Karpas-422 (cell line): ENCODE data around the gene NIPA2. TPM values are rescaled to one million over a fixed set of nuclear protein-coding genes. Genes with fewer than 3 reads are reported as not detected.
A peak's percentile ranks its signal among the peaks of the same experiment; 100 is the strongest.

Source experiments
- DNase-seq: peaks from one replicate; pipeline ENCODE4 v3.0.0-alpha.2; 2015
- H2AFZ ChIP-seq: fragments of 200-600 bp; sonication (generic); 2 replicates; pipeline ENCODE4 v1.6.1; 2014; ENCODE audit warnings: antibody characterized with exemption, low read length, mixed read lengths
- H3K27ac ChIP-seq: fragments of 200-600 bp; sonication (generic); 2 replicates; pipeline ENCODE4 v1.5.1; 2014; ENCODE audit warnings: mild to moderate bottlenecking, low read length, moderate library complexity
- H3K27me3 ChIP-seq: fragments of 200-600 bp; sonication (generic); 2 replicates; pipeline ENCODE4 v1.6.1; 2014; ENCODE audit warnings: low read length, mixed read lengths
- H3K36me3 ChIP-seq: fragments of 200-600 bp; sonication (generic); 2 replicates; pipeline ENCODE4 v1.6.1; 2014; ENCODE audit warnings: low read length, mixed read lengths; ENCODE audit not compliant: insufficient read depth
- H3K4me1 ChIP-seq: fragments of 200-600 bp; sonication (generic); 2 replicates; pipeline ENCODE4 v1.6.1; 2014; ENCODE audit warnings: mild to moderate bottlenecking, low read length, mixed read lengths
- H3K4me2 ChIP-seq: fragments of 200-600 bp; sonication (generic); 2 replicates; pipeline ENCODE4 v1.6.1; 2014; ENCODE audit warnings: low read length, low read depth, mild to moderate bottlenecking; ENCODE audit not compliant: poor library complexity, severe bottlenecking
- H3K4me3 ChIP-seq: fragments of 200-600 bp; sonication (generic); 2 replicates; pipeline ENCODE4 v1.5.1; 2014; ENCODE audit warnings: mild to moderate bottlenecking, antibody characterized with exemption, low read length, mixed read lengths
- H3K79me2 ChIP-seq: fragments of 200-600 bp; sonication (generic); 2 replicates; pipeline ENCODE4 v1.6.1; 2014; ENCODE audit warnings: mild to moderate bottlenecking, low read length, mixed read lengths
- H3K9ac ChIP-seq: fragments of 200-600 bp; sonication (generic); 2 replicates; pipeline ENCODE4 v1.6.0; 2014; ENCODE audit warnings: low read length
- H3K9me2 ChIP-seq: fragments of 200-600 bp; sonication (generic), shearing (Covaris generic); replicated peaks from 2 replicates; pipeline ENCODE4 v1.6.0; 2014; ENCODE audit warnings: mild to moderate bottlenecking, low read length, moderate library complexity; ENCODE audit not compliant: insufficient read depth
- H3K9me3 ChIP-seq: fragments of 300-700, 200-600 bp; sonication (generic); 2 replicates; pipeline ENCODE4 v1.6.1; 2014; ENCODE audit warnings: low read length, mixed read lengths
- H4K20me1 ChIP-seq: fragments of 200-600 bp; sonication (generic); 2 replicates; pipeline ENCODE4 v1.6.1; 2014; ENCODE audit warnings: mild to moderate bottlenecking, antibody characterized with exemption, low read length, low read depth; ENCODE audit not compliant: insufficient read depth
- total RNA-seq: library from RNA; depleted of rRNA; stranded (reverse); fragments of >200 nt; shearing (Covaris generic); gene quantifications from 2 replicates; pipeline ENCODE4 v1.2.3, GENCODE V29; 2014; ENCODE audit warnings: low replicate concordance

Gene NIPA2
- total RNA-seq, 1 experiment from 2014 or later = 76.7 TPM

DNA sequence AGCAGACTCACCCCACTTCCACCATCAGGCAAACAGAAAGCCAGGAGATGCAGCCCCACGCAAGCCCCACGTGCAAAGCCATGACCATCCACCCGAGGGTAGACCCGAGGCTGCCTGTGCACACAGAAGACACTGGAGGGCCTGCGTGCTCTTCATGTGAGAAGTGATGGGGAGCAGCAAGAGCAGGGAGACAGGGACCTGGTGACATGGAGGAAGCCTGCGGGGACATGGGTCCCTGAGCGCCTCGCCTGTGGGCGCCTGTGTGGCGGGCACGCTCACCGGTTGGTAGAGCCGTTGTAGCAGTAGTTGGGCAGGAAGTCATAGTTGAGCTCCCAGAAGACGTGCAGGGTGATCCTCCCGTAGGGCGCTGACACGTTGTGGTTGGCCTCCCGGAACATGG lies 65.0 kb downstream of the NIPA2 start:
- Histone ChIP-seq H3K4me1 (no peaks in the 10 kb centered on the region), H3K4me3 (no peak overlapping the region), H3K9me2 (no peaks in the 10 kb centered on the region), H3K36me3 (no peaks in the 10 kb centered on the region), H3K9ac (no peak overlapping the region), H4K20me1 (no peaks in the 10 kb centered on the region), H2AFZ (no peak overlapping the region), H3K79me2 (no peaks in the 10 kb centered on the region), H3K27me3 (no peaks in the 10 kb centered on the region), H3K27ac (no peak overlapping the region), H3K4me2 (no peak overlapping the region), H3K9me3 (no peaks in the 10 kb centered on the region)
- peak; percentile 50 for DNase-seq

- DNase-seq = no peak
- H4K20me1 ChIP-seq = no peaks in the 10 kb centered on the region
- no peaks in the 10 kb centered on the region for H3K9me2 ChIP-seq
- no peaks in the 10 kb centered on the region for H3K9me3 ChIP-seq
- H3K4me3 ChIP-seq = no peak overlapping the region
- H3K4me2 ChIP-seq = no peak overlapping the region
- H3K4me1 ChIP-seq = no peaks in the 10 kb centered on the region
- H2AFZ ChIP-seq = no peak overlapping the region
- H3K79me2 ChIP-seq = no peaks in the 10 kb centered on the region
- H3K36me3 ChIP-seq = no peaks in the 10 kb centered on the region
- H3K27me3 ChIP-seq = no peaks in the 10 kb centered on the region
- H3K9ac ChIP-seq = no peak overlapping the region
- no peak overlapping the region for H3K27ac ChIP-seq
These were observed 65.6 kb downstream of the NIPA2 start for GRCh38 chr15:22903961-22904534.

- Histone ChIP-seq H3K4me3 (no peak overlapping the region), H2AFZ (no peak overlapping the region), H3K9me3 (no peaks in the 10 kb centered on the region), H3K9ac (no peak overlapping the region), H3K4me1 (no peaks in the 10 kb centered on the region), H3K27me3 (no peaks in the 10 kb centered on the region), H3K79me2 (no peaks in the 10 kb centered on the region), H4K20me1 (no peaks in the 10 kb centered on the region), H3K9me2 (no peaks in the 10 kb centered on the region), H3K36me3 (no peaks in the 10 kb centered on the region), H3K4me2 (no peak overlapping the region), H3K27ac (no peak overlapping the region)
- no peak for DNase-seq
These were observed 66.3 kb downstream of the NIPA2 start for GRCh38 chr15:22904736-22905135.

- Histone ChIP-seq H2AFZ (no peak overlapping the region), H3K4me1 (no peaks in the 10 kb centered on the region), H3K4me2 (no peak overlapping the region), H3K79me2 (no peaks in the 10 kb centered on the region), H3K36me3 (no peaks in the 10 kb centered on the region), H3K27ac (no peak overlapping the region), H3K9ac (no peak overlapping the region), H3K9me2 (no peaks in the 10 kb centered on the region), H4K20me1 (no peaks in the 10 kb centered on the region), H3K4me3 (no peak overlapping the region), H3K9me3 (no peaks in the 10 kb centered on the region), H3K27me3 (no peaks in the 10 kb centered on the region)
- no peak for DNase-seq
These were observed 68.9 kb downstream of the NIPA2 start for GRCh38 chr15:22907161-22907950.

DNA sequence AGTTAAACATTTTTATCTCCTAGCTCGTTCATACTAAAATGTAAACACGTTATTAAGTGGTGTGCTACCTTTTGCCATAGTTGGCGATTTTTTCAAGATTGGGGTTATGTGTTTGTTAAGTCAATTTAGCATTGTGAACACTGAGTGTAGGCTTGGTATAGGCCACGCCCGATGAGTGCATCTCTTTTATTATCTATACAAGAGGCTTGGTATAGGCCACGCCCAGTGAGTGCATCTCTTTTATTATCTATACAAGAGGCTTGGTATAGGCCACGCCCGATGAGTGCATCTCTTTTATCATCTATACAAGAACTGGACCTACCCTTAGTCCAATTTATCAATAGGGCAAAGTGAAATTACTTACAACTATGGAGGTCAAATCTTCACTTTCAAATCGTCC lies 70.4 kb downstream of the NIPA2 start:
- Histone ChIP-seq H4K20me1 (no peaks in the 10 kb centered on the region), H3K27ac (no peak overlapping the region), H3K4me3 (no peak overlapping the region), H3K9me3 (no peaks in the 10 kb centered on the region), H3K4me1 (no peaks in the 10 kb centered on the region), H3K9me2 (no peaks in the 10 kb centered on the region), H3K36me3 (no peaks in the 10 kb centered on the region), H3K9ac (no peak overlapping the region), H2AFZ (no peak overlapping the region), H3K27me3 (no peaks in the 10 kb centered on the region), H3K79me2 (no peaks in the 10 kb centered on the region), H3K4me2 (no peak overlapping the region)
- no peak for DNase-seq

GRCh38 chr15:22911306-22911705 lies 72.8 kb downstream of the NIPA2 start:
- Histone ChIP-seq H3K4me1 (no peaks in the 10 kb centered on the region), H3K27ac (no peak overlapping the region), H3K4me3 (no peak overlapping the region), H3K9ac (no peak overlapping the region), H3K36me3 (no peaks in the 10 kb centered on the region), H4K20me1 (no peaks in the 10 kb centered on the region), H3K27me3 (no peaks in the 10 kb centered on the region), H3K9me2 (no peaks in the 10 kb centered on the region), H3K79me2 (no peaks in the 10 kb centered on the region), H3K9me3 (no peaks in the 10 kb centered on the region), H3K4me2 (no peak overlapping the region), H2AFZ (no peak overlapping the region)
- DNase-seq = no peak

DNA sequence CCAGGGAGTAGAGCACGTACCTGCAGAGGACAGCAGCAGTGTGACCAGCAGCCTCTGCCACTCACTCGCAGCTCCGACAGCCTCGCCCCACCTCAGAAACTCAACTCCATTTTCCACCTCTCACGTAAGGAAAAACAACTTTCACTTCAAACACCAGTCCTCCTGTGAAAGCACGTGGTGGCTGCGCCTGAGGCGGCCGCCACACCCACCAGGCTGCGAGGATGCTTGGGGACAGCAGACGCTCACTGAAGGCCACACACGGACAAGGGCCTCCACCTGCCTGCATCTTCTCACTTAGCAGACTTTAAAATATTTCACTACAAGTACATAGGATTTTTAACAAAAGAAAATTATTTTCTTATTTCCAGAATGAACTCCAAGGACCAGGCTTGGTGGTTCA lies 73.8 kb downstream of the NIPA2 start:
- Histone ChIP-seq H3K79me2 (no peaks in the 10 kb centered on the region), H3K27ac (no peak overlapping the region), H3K4me2 (no peak overlapping the region), H3K9me3 (no peaks in the 10 kb centered on the region), H3K9ac (no peak overlapping the region), H3K36me3 (no peaks in the 10 kb centered on the region), H4K20me1 (no peaks in the 10 kb centered on the region), H2AFZ (no peak overlapping the region), H3K27me3 (no peaks in the 10 kb centered on the region), H3K4me1 (no peaks in the 10 kb centered on the region), H3K9me2 (no peaks in the 10 kb centered on the region), H3K4me3 (no peak overlapping the region)
- no peak for DNase-seq

GRCh38 chr15:22913646-22914380 lies 75.3 kb downstream of the NIPA2 start:
- H3K4me2 ChIP-seq = no peak overlapping the region

More at GRCh38 chr15:22913646-22914380, 75.3 kb downstream of the NIPA2 start:
- no peaks in the 10 kb centered on the region for H3K4me1 ChIP-seq
- no peak overlapping the region for H3K9ac ChIP-seq
- no peaks in the 10 kb centered on the region for H3K27me3 ChIP-seq
- H3K9me2 ChIP-seq = no peaks in the 10 kb centered on the region
- no peak overlapping the region for H2AFZ ChIP-seq
- H4K20me1 ChIP-seq = no peaks in the 10 kb centered on the region
- H3K79me2 ChIP-seq = no peaks in the 10 kb centered on the region
- H3K9me3 ChIP-seq = no peaks in the 10 kb centered on the region
- no peak overlapping the region for H3K27ac ChIP-seq
- no peak overlapping the region for H3K4me3 ChIP-seq
- H3K36me3 ChIP-seq = no peaks in the 10 kb centered on the region
- DNase-seq = no peak
